ENCODE results near the gene CELSR2.
A peak's percentile ranks its signal among the peaks of the same experiment; 100 is the strongest.
"Not testable (repeated sequence)": the region's sequence is repeated elsewhere in the genome, so short reads cannot be mapped to it uniquely, and the experiment has no call there.

The CELSR2 gene

GRCh38 chr1:109282497-109282951, 33.2 kb downstream of the CELSR2 start:
- no peaks in the 10 kb centered on the region for H3K27me3 ChIP-seq
- H3K36me3 ChIP-seq = no peaks in the 10 kb centered on the region
- H3K27ac ChIP-seq = peak overlapping the region; percentile 88
- no peaks in the 10 kb centered on the region for H3K9me3 ChIP-seq
- H3K4me1 ChIP-seq (ENCODE audit: control insufficient read depth in 1 of 2, insufficient read depth in 1 of 2, low read depth in 1 of 2, low read length in 1 of 2) = peaks cover 36 to 37% of the 10 kb centered on the region in 2 experiments
- H3K4me3 ChIP-seq (ENCODE audit: low read depth in 1 of 2, low read length in 1 of 2) = peak overlapping the region; percentile 91 to 97
- TF ChIP-seq CTCF (IDR thresholded peaks at IDR 0.05) = no peak

GRCh38 chr1:109282952-109283747, 33.8 kb downstream of the CELSR2 start, which contains the start of gene PSRC1:
PSRC1 (minus strand) TSS chr1:109283145.
- Histone ChIP-seq H3K36me3 (no peaks in the 10 kb centered on the region), H3K4me1 (ENCODE audit: control insufficient read depth in 1 of 2, insufficient read depth in 1 of 2, low read depth in 1 of 2, low read length in 1 of 2) (peaks cover 34 to 36% of the 10 kb centered on the region in 2 experiments), H3K27ac (peak within 1 kb of the TSS; percentile 88), H3K9me3 (no peaks in the 10 kb centered on the region), H3K27me3 (no peaks in the 10 kb centered on the region), H3K4me3 (ENCODE audit: low read depth in 1 of 2, low read length in 1 of 2) (peak within 1 kb of the TSS; percentile 91 to 97)
- peak; percentile 82 for TF ChIP-seq CTCF (IDR thresholded peaks at IDR 0.05)

- no peaks in the 10 kb centered on the region for H3K27me3 ChIP-seq
- H3K36me3 ChIP-seq = no peaks in the 10 kb centered on the region
- H3K9me3 ChIP-seq = no peaks in the 10 kb centered on the region
- H3K27ac ChIP-seq = peak overlapping the region; percentile 88
- H3K4me3 ChIP-seq (ENCODE audit: low read depth in 1 of 2, low read length in 1 of 2) = peak overlapping the region; percentile 91 to 97
- H3K4me1 ChIP-seq (ENCODE audit: control insufficient read depth in 1 of 2, insufficient read depth in 1 of 2, low read depth in 1 of 2, low read length in 1 of 2) = peaks cover 34 to 36% of the 10 kb centered on the region in 2 experiments
- no peak for TF ChIP-seq CTCF (IDR thresholded peaks at IDR 0.05)
Observed at GRCh38 chr1:109283748-109284600, 34.6 kb downstream of the CELSR2 start.

GRCh38 chr1:109286762-109287161, 37.4 kb downstream of the CELSR2 start:
- H3K27me3 ChIP-seq; H3K36me3 ChIP-seq; H3K9me3 ChIP-seq; H3K4me3 ChIP-seq (ENCODE audit: low read depth in 1 of 2, low read length in 1 of 2); H3K27ac ChIP-seq: not testable (repeated sequence)
- peaks cover 34 to 36% of the 10 kb centered on the region in 2 experiments for H3K4me1 ChIP-seq (ENCODE audit: control insufficient read depth in 1 of 2, insufficient read depth in 1 of 2, low read depth in 1 of 2, low read length in 1 of 2)

- Histone ChIP-seq H3K4me1 (ENCODE audit: control insufficient read depth in 1 of 2, insufficient read depth in 1 of 2, low read depth in 1 of 2, low read length in 1 of 2) (peaks cover 28 to 33% of the 10 kb centered on the region in 2 experiments), H3K36me3 (no peaks in the 10 kb centered on the region), H3K9me3 (no peaks in the 10 kb centered on the region), H3K27ac (peak overlapping the region; percentile 79), H3K27me3 (no peaks in the 10 kb centered on the region), H3K4me3 (ENCODE audit: low read depth in 1 of 2, low read length in 1 of 2) (no peak overlapping the region)
- no peak for TF ChIP-seq CTCF (IDR thresholded peaks at IDR 0.05)
Observed at GRCh38 chr1:109290137-109290536, 40.8 kb downstream of the CELSR2 start.
